Measurements from ENCODE around the gene GLO1. TPM values are rescaled to one million over a fixed set of nuclear protein-coding genes. Genes with fewer than 3 reads are reported as not detected.

Gene GLO1
- total RNA-seq, 4 donors from 2014 or later: 86.3 to 138 (median 116) TPM

GRCh38 chr6:38676974-38677544 is 25.9 kb downstream of the GLO1 start:
- Histone ChIP-seq H3K4me3 (no peak overlapping the region), H3K9me3 (no peaks in the 10 kb centered on the region), H3K27ac (no peak overlapping the region), H3K27me3 (no peaks in the 10 kb centered on the region), H3K36me3 (peaks cover 2 to 22% of the 10 kb centered on the region in 2 donors), H3K4me1 (no peaks in the 10 kb centered on the region)
- DNase-seq: no peak
- no peak for ATAC-seq
- in situ Hi-C loops (cut with MboI; ENCODE audit: low sequenced_read_pairs in 4 of 4) (no loop called here), intact Hi-C loops (cut with DNase I; ENCODE audit: low total_unique reads) (no loop called here)
- no peak for TF ChIP-seq CTCF (IDR thresholded peaks at IDR 0.05 in 4 of 5, conservative IDR thresholded peaks at IDR 0.05 in 1 of 5)

GRCh38 chr6:38676236-38676973 is 26.5 kb downstream of the GLO1 start:
- no peaks in the 10 kb centered on the region for H3K9me3 ChIP-seq
- in situ Hi-C loops (cut with MboI; ENCODE audit: low sequenced_read_pairs in 4 of 4) (no loop called here), intact Hi-C loops (cut with DNase I; ENCODE audit: low total_unique reads) (no loop called here)
- no peaks in the 10 kb centered on the region for H3K27me3 ChIP-seq
- H3K27ac ChIP-seq: no peak overlapping the region
- no peak for DNase-seq
- H3K4me3 ChIP-seq: no peak overlapping the region
- TF ChIP-seq CTCF (IDR thresholded peaks at IDR 0.05 in 4 of 5, conservative IDR thresholded peaks at IDR 0.05 in 1 of 5) (no peak), POLR2A (IDR thresholded peaks at IDR 0.05) (no peak)
- no peak for ATAC-seq
- H3K4me1 ChIP-seq: no peaks in the 10 kb centered on the region
- H3K36me3 ChIP-seq: peaks cover 2 to 17% of the 10 kb centered on the region in 2 donors

- peaks cover 0 to 17% of the 10 kb centered on the region in 2 donors for H3K36me3 ChIP-seq
- H3K27me3 ChIP-seq: no peaks in the 10 kb centered on the region
- TF ChIP-seq POLR2A (IDR thresholded peaks at IDR 0.05) (no peak), CTCF (IDR thresholded peaks at IDR 0.05 in 4 of 5, conservative IDR thresholded peaks at IDR 0.05 in 1 of 5) (no peak)
- H3K4me1 ChIP-seq: no peaks in the 10 kb centered on the region
- ATAC-seq: no peak
- intact Hi-C loops (cut with DNase I; ENCODE audit: low total_unique reads): no loop called here
- in situ Hi-C loops (cut with MboI; ENCODE audit: low sequenced_read_pairs in 4 of 4): no loop called here
- no peak overlapping the region for H3K4me3 ChIP-seq
- H3K9me3 ChIP-seq: no peaks in the 10 kb centered on the region
- DNase-seq: no peak
- H3K27ac ChIP-seq: no peak overlapping the region
These were observed 29.4 kb downstream of the GLO1 start for GRCh38 chr6:38673397-38674165.

GRCh38 chr6:38671885-38672467 is 31.0 kb downstream of the GLO1 start:
- Histone ChIP-seq H3K36me3 (peaks cover 0 to 10% of the 10 kb centered on the region in 2 donors), H3K27me3 (no peaks in the 10 kb centered on the region), H3K4me3 (no peak overlapping the region), H3K4me1 (no peaks in the 10 kb centered on the region), H3K9me3 (no peaks in the 10 kb centered on the region), H3K27ac (no peak overlapping the region)
- intact Hi-C loops (cut with DNase I; ENCODE audit: low total_unique reads): no loop called here
- peak in 1 of 2 donors; percentile 75 for ATAC-seq
- in situ Hi-C loops (cut with MboI; ENCODE audit: low sequenced_read_pairs in 4 of 4): no loop called here
- TF ChIP-seq CTCF (IDR thresholded peaks at IDR 0.05 in 4 of 5, conservative IDR thresholded peaks at IDR 0.05 in 1 of 5) (peak in 4 of 5 experiments; percentile 18 to 71 (median 50)), POLR2A (IDR thresholded peaks at IDR 0.05) (no peak)
- no peak for DNase-seq
